ENCODE data around the gene LRMDA.

GRCh38 chr10:75398692-75399460, 32.5 kb upstream of the LRMDA start:
- TF ChIP-seq EZH2phosphoT487 (conservative IDR thresholded peaks at IDR 0.05; ENCODE audit: low read length) (no peak), CTCF (IDR thresholded peaks at IDR 0.05; ENCODE audit: insufficient read depth, low read length, poor library complexity, severe bottlenecking) (no peak)

Data from SU-DHL-6 (cell line).